Frontal cortex (tissue), 4 donors: ENCODE data around the gene REXO4. TPM values are rescaled to one million over a fixed set of nuclear protein-coding genes. Genes with fewer than 3 reads are reported as not detected.

Experiments
- DNase-seq, 2 donors: peaks; one replicate each; pipeline ENCODE4 v3.0.0; 2012; ENCODE audit warnings: low spot score in 2 of 2
- FAIRE-seq: peaks from 2 replicates; lab custom pipeline; 2012; peaks lifted over from hg19 to GRCh38; lab: Jason Lieb, UNC
- total RNA-seq: library from RNA; depleted of rRNA; stranded (reverse); fragments of >200 nt; gene quantifications from one replicate; pipeline ENCODE4 v1.2.3, GENCODE V29; 2014
- donor health status: control.
- donor health status: control.
- donor health status: control.

Gene REXO4
- total RNA-seq, 1 donor from 2014 or later = 13.5 TPM

DNA sequence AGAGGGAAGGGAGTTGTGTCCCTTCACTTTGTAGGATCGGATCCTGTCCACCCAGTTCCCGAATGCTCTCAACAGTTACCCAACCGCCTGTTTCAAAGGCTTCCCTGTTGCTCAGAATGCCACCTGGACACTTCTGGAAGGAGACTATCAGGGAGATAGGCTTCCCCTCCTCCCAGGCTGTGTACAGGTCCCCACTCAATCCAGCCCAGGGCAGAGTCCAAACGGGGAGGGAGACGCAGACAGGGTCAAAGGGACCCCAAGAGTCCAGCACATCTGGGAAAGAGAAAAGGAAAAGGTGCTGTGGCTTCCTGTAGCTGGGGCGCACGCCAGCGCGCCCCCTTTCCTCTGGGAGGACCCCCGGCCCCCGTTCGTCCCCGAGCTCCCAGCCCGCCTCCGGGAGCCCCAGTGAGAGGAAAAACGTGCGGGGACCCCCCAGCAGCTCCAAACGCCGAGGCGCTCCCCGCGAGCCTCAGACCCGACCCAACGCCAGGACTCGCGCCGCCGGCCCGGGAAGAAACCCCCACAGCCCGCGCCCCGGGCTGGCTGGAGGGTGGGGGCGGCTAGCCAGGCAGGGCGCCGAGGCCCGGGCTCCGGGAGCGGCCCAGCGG is 42.6 kb downstream of the REXO4 start:
- FAIRE-seq (no peak), DNase-seq (no peak)

- no peak for FAIRE-seq
- peak in 1 of 2 donors; percentile 39 for DNase-seq
Measured at GRCh38 chr9:133374612-133375115, 43.1 kb downstream of the REXO4 start.

DNA sequence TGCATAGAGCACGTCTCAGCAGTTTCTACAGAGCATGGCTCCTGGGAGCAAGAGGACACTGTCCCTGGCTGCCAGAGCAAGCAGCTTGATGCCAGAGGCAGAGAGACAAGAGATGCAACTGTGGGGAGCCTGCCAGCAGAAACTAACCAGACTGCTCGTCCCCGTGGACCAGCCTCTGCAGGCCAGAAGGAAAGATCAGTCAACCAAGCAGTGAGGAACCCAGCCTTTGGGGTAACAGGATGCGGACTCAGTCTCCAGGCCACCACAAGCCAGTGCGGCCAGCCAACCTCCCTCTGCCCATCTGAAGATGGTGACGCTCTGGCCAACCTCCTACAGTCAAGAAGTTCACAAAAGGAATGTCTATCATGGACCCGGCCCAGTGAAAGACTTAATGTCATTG is 45.7 kb downstream of the REXO4 start:
- DNase-seq (no peak), FAIRE-seq (no peak)

GRCh38 chr9:133371261-133371711 is 46.5 kb downstream of the REXO4 start:
- FAIRE-seq (no peak), DNase-seq (no peak)

DNA sequence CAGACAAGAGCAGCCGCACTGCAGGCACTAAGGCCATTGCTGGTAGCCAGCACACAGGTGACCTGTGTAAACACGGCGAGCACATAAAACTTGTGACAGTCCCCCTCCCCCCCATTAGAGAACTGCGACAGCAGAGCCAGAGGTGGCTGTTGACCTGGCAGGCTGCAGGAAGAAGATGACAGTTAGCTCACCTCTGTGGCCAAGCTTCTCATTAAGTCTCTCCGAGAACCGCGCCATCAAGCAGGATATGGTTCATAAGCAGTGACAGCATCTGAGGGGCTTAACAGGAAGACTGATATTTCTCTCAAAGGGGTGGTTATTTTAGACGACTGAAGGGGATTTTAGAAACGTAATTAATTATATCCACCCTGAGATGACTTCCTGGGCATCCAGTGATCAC is 47.1 kb downstream of the REXO4 start:
- FAIRE-seq = no peak
- no peak for DNase-seq

DNA sequence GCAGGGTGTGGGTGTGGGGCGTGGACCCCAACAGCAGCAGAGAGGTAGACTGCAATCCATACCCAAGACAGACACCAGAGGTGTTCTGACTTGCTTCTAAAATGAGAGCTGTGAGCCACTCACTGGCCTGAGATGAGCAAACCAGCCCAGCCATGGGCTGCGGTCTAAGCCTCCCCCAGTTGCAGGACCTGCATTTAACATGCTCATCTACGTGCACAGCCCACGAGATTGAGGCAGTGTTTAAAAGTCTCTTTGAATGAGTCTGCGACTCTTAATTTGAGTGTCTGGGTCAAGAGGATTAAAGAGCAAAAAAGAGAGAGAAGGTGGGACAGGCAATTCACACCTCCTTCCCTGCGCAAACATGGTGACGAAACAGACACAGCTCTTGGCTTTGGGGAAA is 47.9 kb downstream of the REXO4 start:
- FAIRE-seq = no peak
- DNase-seq = no peak

DNA sequence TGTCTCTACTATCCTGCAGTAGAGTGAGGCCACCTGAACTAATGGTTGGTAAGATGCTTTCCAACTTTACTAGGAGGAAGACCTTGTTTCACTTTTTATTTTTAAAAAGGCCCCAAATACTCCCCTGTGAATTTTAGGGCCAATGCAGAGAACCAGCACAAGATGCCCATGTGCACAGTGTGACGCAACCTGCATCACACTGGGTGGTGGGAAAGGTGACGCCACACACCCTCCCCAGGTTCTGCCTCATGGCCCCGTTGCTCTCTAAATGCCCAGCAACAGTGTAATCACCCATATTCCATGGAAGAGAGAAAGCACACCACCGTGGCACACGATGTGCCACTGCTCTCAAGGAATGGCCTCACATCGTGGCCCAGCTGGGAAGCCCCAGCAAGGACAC is 48.4 kb downstream of the REXO4 start:
- DNase-seq (no peak), FAIRE-seq (no peak)

GRCh38 chr9:133368249-133368881 is 49.4 kb downstream of the REXO4 start:
- FAIRE-seq (no peak), DNase-seq (no peak)

- no peak for FAIRE-seq
- no peak for DNase-seq
Measured at GRCh38 chr9:133367778-133368177, 50.0 kb downstream of the REXO4 start.

- DNase-seq (no peak), FAIRE-seq (no peak)
Measured at GRCh38 chr9:133367221-133367620, 50.6 kb downstream of the REXO4 start.

DNA sequence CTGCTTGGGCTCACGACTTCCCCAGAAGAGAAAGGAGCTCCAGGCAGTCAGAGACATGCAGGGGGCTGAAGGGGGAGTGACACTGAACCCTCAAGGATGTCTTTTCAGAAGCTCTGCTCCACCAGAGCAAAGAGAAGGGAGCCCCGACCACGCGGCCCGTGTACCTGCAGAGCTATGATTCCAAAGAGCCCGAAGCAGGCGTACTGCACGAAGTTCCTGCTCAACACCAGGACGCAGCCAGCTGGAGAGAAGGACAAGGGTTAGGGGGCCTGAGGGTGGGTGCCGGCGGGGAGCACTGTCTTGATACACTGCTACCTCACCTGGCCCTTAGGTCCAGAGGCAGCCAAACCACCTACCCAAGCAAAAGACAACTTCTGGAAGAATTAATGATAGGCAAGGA is 51.4 kb downstream of the REXO4 start:
- no peak for DNase-seq
- no peak for FAIRE-seq

GRCh38 chr9:133362359-133363044 is 55.3 kb downstream of the REXO4 start:
- FAIRE-seq (no peak), DNase-seq (no peak)

- FAIRE-seq (no peak), DNase-seq (no peak)
Measured at GRCh38 chr9:133361507-133362092, 56.2 kb downstream of the REXO4 start.

- DNase-seq = no peak
- FAIRE-seq = no peak
Measured at GRCh38 chr9:133360400-133361393, 57.1 kb downstream of the REXO4 start.

GRCh38 chr9:133359399-133360175 is 58.2 kb downstream of the REXO4 start:
- FAIRE-seq (no peak), DNase-seq (no peak)

- FAIRE-seq (no peak), DNase-seq (no peak)
Measured at GRCh38 chr9:133357656-133358055, 60.2 kb downstream of the REXO4 start.

DNA sequence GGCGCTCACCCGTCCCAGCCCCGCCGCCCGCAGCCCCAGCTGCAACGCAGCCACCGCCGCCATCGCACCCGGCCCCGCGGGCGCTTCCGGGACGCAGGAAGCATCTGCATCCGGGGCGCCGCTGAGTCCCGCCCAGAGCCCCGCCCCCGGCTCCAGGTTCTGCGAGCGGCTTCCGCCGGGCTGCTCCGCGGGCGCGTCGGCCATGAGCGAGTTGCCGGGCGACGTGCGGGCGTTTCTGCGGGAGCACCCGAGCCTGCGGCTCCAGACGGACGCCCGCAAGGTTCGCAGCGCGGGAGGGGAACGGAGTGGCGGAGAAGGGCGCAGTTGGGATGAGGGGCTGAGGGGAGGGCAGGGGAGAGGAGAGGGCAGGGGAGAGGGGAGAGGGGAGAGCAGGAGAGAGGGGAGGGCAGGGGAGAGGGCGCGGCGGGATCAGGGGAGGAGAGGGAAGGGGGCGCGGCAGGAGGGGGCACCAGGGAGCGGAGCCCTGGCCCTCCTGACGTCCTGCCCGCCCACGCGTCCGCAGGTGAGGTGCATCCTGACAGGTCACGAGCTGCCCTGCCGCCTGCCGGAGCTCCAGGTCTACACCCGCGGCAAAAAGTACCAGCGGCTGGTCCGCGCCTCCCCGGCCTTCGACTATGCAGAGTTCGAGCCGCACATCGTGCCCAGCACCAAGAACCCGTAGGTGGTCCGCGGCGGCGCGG is 61.3 kb downstream of the REXO4 start, which contains the start of the genes SURF1 and SURF2:
TSS of gene SURF1 (minus strand) at position 97 of the 701 bp plus-strand sequence. CDS start at position 63, 34 bp downstream.
TSS of gene SURF2 (plus strand) at position 160 of the 701 bp plus-strand sequence. CDS start at position 203, 43 bp downstream.
- FAIRE-seq = no peak
- DNase-seq = peak; percentile 93 to 94
